Stimulated activated naive CD8-positive, alpha-beta T cell treated with anti-CD3 and anti-CD28 coated beads, Interleukin-15, Interleukin-2, amounts not matched to agents 100 ng/mL and 50 ng/mL, for 24 hours (primary cell): Measurements from ENCODE around the gene SEZ6L2.
A peak's percentile ranks its signal among the peaks of the same experiment; 100 is the strongest.
"Not testable (repeated sequence)": the region's sequence is repeated elsewhere in the genome, so short reads cannot be mapped to it uniquely, and the experiment has no call there.

Source experiments
- H3K27ac Mint-ChIP-seq: one replicate; pipeline ENCODE4 v1.8.0; 2021; ENCODE audit warnings: mild to moderate bottlenecking, mixed read lengths
- H3K27me3 Mint-ChIP-seq: one replicate; pipeline ENCODE4 v1.8.0; 2021; ENCODE audit warnings: mixed read lengths
- H3K36me3 Mint-ChIP-seq: one replicate; pipeline ENCODE4 v1.8.0; 2021; ENCODE audit warnings: low read depth, mixed read lengths
- H3K4me1 Mint-ChIP-seq: one replicate; pipeline ENCODE4 v1.8.0; 2021; ENCODE audit warnings: low read depth, mixed read lengths
- H3K4me3 Mint-ChIP-seq: one replicate; pipeline ENCODE4 v1.8.0; 2021; ENCODE audit warnings: mild to moderate bottlenecking, mixed read lengths
- H3K9me3 Mint-ChIP-seq: one replicate; pipeline ENCODE4 v1.8.0; 2021; ENCODE audit warnings: mixed read lengths

The SEZ6L2 gene

DNA sequence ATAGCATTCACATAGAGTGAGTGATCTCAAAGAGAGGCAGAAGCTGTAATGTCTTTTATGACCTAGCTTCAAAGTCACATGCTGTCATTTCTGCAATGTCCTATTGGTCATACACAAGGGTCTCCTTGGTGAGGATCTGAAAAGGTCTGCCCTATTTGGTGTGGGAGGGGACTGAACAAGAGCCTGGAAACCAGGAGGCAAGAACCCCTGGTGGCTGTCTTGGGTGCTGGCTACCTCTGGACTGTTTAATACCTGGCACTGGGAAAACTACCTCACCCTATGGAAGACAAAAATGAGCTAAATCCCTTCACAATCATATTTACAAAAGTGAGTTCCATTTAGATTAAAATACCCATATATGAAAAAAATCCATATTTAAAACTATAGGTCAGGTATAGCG is 17.6 kb upstream of the SEZ6L2 start:
- peaks cover 58% of the 10 kb centered on the region for H3K36me3 Mint-ChIP-seq

DNA sequence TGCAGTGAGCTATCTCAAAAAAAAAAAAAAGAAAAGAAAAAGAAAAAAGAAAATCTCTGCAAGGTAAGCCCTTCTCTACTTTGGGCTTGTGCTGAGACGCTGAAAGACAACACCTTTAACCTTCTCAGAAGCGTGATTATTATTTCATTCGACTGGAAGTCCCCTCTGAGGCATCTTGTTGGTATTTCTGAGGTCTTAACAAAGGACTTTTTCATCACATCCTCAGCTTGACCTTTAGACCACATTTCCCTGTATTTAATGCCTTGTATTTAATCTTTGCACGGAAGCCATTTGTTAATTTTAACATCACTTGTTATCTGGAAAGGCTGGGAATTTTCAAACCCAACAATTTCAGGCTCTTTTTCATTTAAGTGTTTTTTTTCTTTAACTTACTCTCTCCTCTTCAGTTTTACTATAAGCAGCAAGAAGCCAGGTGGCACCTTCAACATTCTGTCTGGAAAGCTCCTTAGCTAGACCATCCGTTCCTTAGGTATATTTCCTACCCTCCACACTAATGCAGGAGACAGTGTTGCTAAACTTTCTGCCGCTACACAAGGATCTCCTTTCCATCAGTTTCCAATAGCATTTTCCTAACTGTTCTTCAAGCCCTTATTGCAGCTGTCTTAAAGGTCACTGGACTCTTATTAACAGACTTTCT is 16.4 kb upstream of the SEZ6L2 start:
- no peaks in the 10 kb centered on the region for H3K9me3 Mint-ChIP-seq
- peak overlapping the region; percentile 50 for H3K27ac Mint-ChIP-seq
- H3K36me3 Mint-ChIP-seq = peaks cover 50% of the 10 kb centered on the region
- H3K27me3 Mint-ChIP-seq = no peaks in the 10 kb centered on the region
- no peak overlapping the region for H3K4me3 Mint-ChIP-seq
- peaks cover 16% of the 10 kb centered on the region for H3K4me1 Mint-ChIP-seq

More for the DNA sequence above, 17.6 kb upstream of the SEZ6L2 start:
- Mint-ChIP-seq H3K4me3 (no peak overlapping the region), H3K9me3 (no peaks in the 10 kb centered on the region), H3K4me1 (peaks cover 16% of the 10 kb centered on the region), H3K27me3 (no peaks in the 10 kb centered on the region), H3K27ac (no peak overlapping the region)

DNA sequence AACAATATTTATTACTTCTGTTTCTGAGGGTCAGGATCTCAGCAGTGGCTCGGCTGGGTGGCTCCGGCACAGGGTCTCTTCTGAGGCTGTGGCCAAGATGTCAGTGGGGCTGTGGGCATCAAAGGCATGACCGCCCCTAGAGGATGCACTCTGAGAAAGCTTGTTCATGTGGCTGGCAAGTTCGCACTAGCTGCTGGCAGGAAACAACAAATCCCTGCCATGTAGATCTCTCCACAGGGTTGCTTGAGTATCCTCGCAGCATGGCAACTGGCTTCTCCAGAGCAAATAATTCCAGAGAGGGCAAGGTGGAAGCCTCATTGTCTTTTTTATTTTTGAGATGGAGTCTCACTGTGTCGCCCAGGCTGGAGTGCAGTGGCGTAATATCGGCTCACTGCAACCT is 14.2 kb upstream of the SEZ6L2 start:
- H3K36me3 Mint-ChIP-seq = peaks cover 38% of the 10 kb centered on the region
- H3K27me3 Mint-ChIP-seq = no peaks in the 10 kb centered on the region
- H3K9me3 Mint-ChIP-seq = no peaks in the 10 kb centered on the region
- H3K4me1 Mint-ChIP-seq = peaks cover 16% of the 10 kb centered on the region
- H3K4me3 Mint-ChIP-seq = no peak overlapping the region
- H3K27ac Mint-ChIP-seq = no peak overlapping the region

GRCh38 chr16:29912087-29912486 is 12.7 kb upstream of the SEZ6L2 start:
- Mint-ChIP-seq H3K4me3 (no peak overlapping the region), H3K36me3 (peaks cover 31% of the 10 kb centered on the region), H3K27me3 (no peaks in the 10 kb centered on the region), H3K9me3 (no peaks in the 10 kb centered on the region), H3K27ac (no peak overlapping the region), H3K4me1 (peaks cover 16% of the 10 kb centered on the region)

DNA sequence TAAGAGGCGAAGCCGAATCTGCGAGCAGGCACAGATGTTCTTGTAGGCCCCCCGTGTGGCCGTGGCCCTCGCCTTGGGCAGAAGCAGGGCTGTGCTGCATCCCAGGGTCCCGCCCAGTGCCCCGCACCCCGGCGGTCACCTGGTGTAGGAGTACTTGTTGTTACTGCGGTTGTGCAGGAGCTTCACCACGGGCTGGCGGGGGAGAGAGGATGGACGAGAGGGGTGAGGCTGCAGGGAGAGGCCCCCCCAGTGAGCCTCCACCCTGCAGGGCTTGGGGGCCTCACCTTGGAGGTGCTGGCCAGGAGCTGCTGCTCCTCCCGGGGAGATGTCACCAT is 12.3 kb upstream of the SEZ6L2 start:
- Mint-ChIP-seq H3K4me1 (peaks cover 13% of the 10 kb centered on the region), H3K27ac (no peak overlapping the region), H3K36me3 (peaks cover 27% of the 10 kb centered on the region), H3K27me3 (no peaks in the 10 kb centered on the region), H3K4me3 (no peak overlapping the region), H3K9me3 (no peaks in the 10 kb centered on the region)

DNA sequence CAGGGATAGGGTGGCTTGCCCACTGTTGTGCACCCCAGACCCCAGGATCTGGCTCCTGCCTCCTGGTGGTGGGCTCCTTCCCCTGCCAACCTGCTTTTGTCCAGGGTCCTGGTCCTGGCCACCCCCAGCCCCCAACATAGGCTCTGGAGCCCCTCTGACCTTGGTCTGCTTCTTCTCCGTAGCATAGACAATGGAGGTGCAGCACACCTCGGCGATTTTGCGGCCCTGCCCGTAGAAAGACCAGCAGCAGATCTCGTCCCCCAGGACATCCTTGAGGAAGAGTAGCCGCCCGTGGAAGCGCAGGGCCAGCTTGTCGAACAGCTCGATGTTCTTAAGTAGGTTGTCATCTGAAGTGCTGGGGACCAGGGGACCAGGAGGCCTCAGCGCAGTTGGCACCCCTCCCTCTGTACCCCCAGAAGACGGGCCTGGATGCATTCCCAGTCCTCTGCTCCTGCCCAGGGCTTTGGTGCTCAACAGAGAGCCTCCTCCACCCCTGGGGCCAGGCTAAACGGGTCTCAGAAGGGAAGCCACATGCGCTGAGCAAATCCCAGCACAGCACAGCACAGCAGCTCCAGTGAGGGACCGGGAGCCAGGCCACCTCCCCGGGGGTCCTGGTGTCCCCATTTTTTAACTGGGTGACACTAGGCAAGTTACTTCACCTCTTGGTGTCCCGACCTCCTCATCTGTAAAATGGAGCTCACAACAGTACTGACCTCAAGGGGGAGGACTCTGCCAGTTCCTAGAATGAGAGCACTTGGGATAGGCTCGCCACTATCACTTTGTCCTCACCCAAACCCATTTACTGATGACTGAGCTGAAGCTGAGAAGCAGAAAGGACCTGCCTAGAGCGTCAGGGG is 11.7 kb upstream of the SEZ6L2 start:
- H3K27ac Mint-ChIP-seq = no peak overlapping the region

DNA sequence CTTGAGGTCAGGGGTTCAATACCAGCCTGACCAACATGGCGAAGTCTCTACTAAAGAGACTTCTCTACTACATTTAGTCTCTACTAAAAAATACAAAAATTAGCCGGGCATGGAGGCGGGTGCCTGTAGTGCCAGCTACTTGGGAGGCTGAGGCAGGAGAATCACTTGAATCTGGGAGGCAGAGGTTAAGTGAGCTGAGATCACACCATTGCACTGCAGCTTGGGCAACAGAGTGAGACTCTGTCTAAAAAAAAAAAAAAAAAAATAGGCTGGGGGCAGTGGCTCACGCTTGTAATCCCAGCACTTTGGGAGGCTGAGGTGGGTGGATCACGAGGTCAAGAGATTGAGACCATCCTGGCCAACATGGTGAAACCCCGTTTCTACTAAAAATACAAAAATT is 10.5 kb upstream of the SEZ6L2 start:
- H3K36me3 Mint-ChIP-seq = peaks cover 14% of the 10 kb centered on the region
- not testable (repeated sequence) for H3K4me3 Mint-ChIP-seq, H3K27ac Mint-ChIP-seq, H3K4me1 Mint-ChIP-seq, H3K9me3 Mint-ChIP-seq, H3K27me3 Mint-ChIP-seq

More for the DNA sequence above, 11.7 kb upstream of the SEZ6L2 start:
- Mint-ChIP-seq H3K4me1 (peaks cover 8% of the 10 kb centered on the region), H3K27me3 (no peaks in the 10 kb centered on the region), H3K4me3 (no peak overlapping the region), H3K36me3 (peaks cover 24% of the 10 kb centered on the region), H3K9me3 (no peaks in the 10 kb centered on the region)

- H3K4me1 Mint-ChIP-seq = no peaks in the 10 kb centered on the region
- peaks cover 14% of the 10 kb centered on the region for H3K36me3 Mint-ChIP-seq
- H3K4me3 Mint-ChIP-seq = no peak overlapping the region
- no peaks in the 10 kb centered on the region for H3K9me3 Mint-ChIP-seq
- peak overlapping the region; percentile 37 for H3K27ac Mint-ChIP-seq
- H3K27me3 Mint-ChIP-seq = no peaks in the 10 kb centered on the region
Measured at GRCh38 chr16:29909391-29909790, 10.0 kb upstream of the SEZ6L2 start.

DNA sequence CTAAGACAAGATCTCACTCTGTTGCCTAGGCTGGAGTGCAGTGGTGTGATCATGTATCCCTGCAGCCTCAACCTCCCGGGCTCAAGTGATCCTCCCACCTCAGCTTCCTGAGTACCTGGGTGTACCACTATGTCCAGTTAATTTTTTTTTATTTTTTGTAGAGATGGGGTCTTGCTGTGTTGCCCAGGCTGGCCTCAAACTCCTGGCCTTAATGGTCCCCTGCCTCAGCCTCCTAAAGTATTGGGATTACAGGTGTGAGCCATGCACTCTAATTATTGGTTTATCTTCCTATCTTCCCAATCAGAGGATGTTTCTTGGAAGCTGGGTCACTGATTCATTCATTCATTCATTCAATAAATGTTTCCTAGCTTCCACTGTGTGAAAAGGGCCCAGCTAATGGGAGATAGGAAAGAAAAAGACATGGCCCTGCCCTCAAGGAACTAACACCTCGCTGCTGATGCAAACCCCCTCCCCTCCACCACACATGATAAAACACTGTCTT is 9.4 kb upstream of the SEZ6L2 start:
- Mint-ChIP-seq H3K27me3 (no peaks in the 10 kb centered on the region), H3K4me3 (no peak overlapping the region), H3K36me3 (peaks cover 14% of the 10 kb centered on the region), H3K27ac (no peak overlapping the region), H3K4me1 (no peaks in the 10 kb centered on the region), H3K9me3 (no peaks in the 10 kb centered on the region)

DNA sequence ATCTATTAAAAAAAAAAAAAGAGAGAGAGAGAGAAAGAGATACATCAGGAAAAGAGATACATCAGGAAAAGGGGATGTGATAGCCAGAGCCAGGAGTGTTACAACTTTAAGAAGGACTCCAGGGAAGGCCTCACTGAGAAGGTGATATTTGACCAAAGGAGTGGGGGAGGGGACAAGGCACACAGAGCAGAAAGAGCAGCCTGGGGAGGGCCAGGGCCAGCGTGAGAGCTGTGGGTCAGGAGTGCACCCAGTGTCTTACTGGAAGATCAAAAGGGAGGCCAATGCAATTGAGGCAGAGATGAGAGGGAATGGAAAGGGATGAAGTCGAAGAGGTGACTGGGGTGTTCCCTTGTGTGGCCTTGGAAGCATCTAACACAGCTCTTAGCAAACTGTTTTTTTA is 8.6 kb upstream of the SEZ6L2 start:
- no peaks in the 10 kb centered on the region for H3K27me3 Mint-ChIP-seq
- H3K4me1 Mint-ChIP-seq = peaks cover 4% of the 10 kb centered on the region
- peaks cover 8% of the 10 kb centered on the region for H3K36me3 Mint-ChIP-seq
- no peaks in the 10 kb centered on the region for H3K9me3 Mint-ChIP-seq
- H3K4me3 Mint-ChIP-seq = no peak overlapping the region
- no peak overlapping the region for H3K27ac Mint-ChIP-seq

DNA sequence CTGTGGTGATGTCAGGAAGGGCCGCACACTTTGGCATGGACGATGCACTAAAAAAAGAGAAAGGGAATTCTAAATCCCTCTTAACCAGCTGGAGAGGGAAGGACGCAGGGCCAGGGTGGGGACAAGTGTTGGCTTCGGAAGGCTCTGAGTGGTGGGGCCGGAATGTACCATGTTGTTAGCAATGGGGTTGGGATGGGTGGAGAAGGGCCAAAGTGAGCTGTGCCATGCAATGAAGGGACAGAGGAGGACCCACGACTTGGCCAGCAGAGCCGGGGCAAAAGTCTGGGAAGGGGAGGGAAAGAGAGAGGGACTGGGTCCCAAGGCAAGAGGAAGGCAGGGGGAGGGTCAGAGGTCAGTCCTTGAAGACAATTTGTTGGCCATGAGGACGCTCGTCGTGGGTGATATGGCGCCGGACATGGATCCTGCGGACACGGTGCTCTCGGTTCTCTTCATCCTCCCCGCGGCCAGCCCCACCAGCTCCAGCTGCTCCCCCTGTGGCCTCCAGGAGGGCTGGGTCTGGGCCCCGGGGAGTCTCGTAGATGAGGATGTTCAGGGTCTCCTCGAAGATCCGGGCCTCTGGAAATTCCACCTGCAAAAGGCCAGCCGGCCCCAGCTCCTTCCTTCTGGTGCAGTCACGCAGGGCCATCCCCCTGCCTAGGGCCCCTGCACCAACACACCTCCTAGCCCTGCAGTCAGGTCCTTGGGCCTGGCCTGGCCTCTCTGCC is 7.3 kb upstream of the SEZ6L2 start:
- no peaks in the 10 kb centered on the region for H3K9me3 Mint-ChIP-seq
- H3K27ac Mint-ChIP-seq = no peak overlapping the region
- peaks cover 4% of the 10 kb centered on the region for H3K4me1 Mint-ChIP-seq
- H3K27me3 Mint-ChIP-seq = no peaks in the 10 kb centered on the region
- H3K36me3 Mint-ChIP-seq = peaks cover 5% of the 10 kb centered on the region
- no peak overlapping the region for H3K4me3 Mint-ChIP-seq

GRCh38 chr16:29905668-29906067 is 6.3 kb upstream of the SEZ6L2 start:
- Mint-ChIP-seq H3K4me1 (peaks cover 6% of the 10 kb centered on the region), H3K36me3 (peaks cover 5% of the 10 kb centered on the region), H3K9me3 (no peaks in the 10 kb centered on the region), H3K27ac (no peak overlapping the region), H3K4me3 (no peak overlapping the region), H3K27me3 (no peaks in the 10 kb centered on the region)

- peaks cover 5% of the 10 kb centered on the region for H3K36me3 Mint-ChIP-seq
- H3K4me1 Mint-ChIP-seq = peaks cover 10% of the 10 kb centered on the region
- no peaks in the 10 kb centered on the region for H3K27me3 Mint-ChIP-seq
- no peak overlapping the region for H3K27ac Mint-ChIP-seq
- no peaks in the 10 kb centered on the region for H3K9me3 Mint-ChIP-seq
- no peak overlapping the region for H3K4me3 Mint-ChIP-seq
Measured at GRCh38 chr16:29904947-29905346, 5.6 kb upstream of the SEZ6L2 start.

DNA sequence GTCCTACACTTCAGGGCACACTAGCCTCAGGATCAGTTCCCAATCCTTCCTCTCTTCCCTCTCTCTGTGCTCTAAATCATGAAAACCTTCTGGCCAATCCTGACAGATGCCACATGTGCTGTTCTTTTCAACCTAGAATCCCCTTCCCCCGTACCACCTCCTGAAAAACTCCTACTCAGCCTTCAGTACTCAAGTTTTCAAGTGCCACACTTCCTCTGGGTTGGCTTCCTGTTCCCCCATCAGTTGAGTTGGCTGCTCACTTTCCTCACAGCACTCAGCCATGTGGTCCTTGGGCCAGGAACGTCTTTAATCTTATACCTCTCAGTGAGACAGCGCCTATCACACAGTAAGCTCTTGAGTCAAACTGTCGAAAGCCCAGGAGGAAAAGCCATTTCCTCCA is 4.2 kb upstream of the SEZ6L2 start:
- Mint-ChIP-seq H3K27me3 (peaks cover 5% of the 10 kb centered on the region), H3K4me3 (no peak overlapping the region)

DNA sequence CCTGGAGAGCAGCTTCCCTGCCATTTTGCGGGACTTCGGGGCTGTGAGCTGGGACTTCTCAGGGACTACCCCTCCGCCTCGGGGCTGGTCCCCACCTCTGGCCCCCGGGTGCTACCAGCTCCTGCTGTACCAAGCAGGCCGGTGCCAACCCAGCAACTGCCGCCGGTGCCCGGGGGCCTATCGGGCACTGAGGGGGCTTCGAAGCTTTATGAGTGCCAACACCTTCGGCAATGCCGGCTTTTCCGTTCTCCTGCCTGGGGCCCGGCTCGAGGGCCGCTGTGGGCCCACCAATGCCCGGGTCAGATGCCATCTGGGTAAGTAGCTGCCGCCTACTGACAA is 2.2 kb upstream of the SEZ6L2 start:
- H3K36me3 Mint-ChIP-seq = no peaks in the 10 kb centered on the region
- H3K4me3 Mint-ChIP-seq = peak overlapping the region; percentile 49
- peaks cover 22% of the 10 kb centered on the region for H3K27me3 Mint-ChIP-seq
- peaks cover 10% of the 10 kb centered on the region for H3K4me1 Mint-ChIP-seq
- no peaks in the 10 kb centered on the region for H3K9me3 Mint-ChIP-seq
- H3K27ac Mint-ChIP-seq = no peak overlapping the region

More for the DNA sequence above, 4.2 kb upstream of the SEZ6L2 start:
- Mint-ChIP-seq H3K36me3 (no peaks in the 10 kb centered on the region), H3K4me1 (peaks cover 10% of the 10 kb centered on the region), H3K9me3 (no peaks in the 10 kb centered on the region), H3K27ac (no peak overlapping the region)
